Astrocyte (in vitro differentiated cells and primary cell): ENCODE data around the gene PXDN. TPM values are rescaled to one million over a fixed set of nuclear protein-coding genes. Genes with fewer than 3 reads are reported as not detected.

Source experiments
- DNase-seq: peaks from one replicate; pipeline ENCODE4 v3.0.0-alpha.2; 2010; ENCODE audit warnings: low read depth
- FAIRE-seq: peaks from 2 replicates; lab custom pipeline; 2011; peaks lifted over from hg19 to GRCh38; lab: Jason Lieb, UNC
- H2AFZ ChIP-seq: 2 replicates; pipeline ENCODE4 v1.6.0; 2012; ENCODE audit warnings: low read depth, low read length, inconsistent platforms
- H3K27ac ChIP-seq: 2 replicates; pipeline ENCODE4 v1.5.1; 2011; ENCODE audit warnings: low read depth, low read length, inconsistent platforms
- H3K27me3 ChIP-seq: 2 replicates; pipeline ENCODE4 v1.6.0; 2011; ENCODE audit warnings: low read length, inconsistent platforms; ENCODE audit not compliant: insufficient read depth
- H3K36me3 ChIP-seq: 2 replicates; pipeline ENCODE4 v1.5.1; 2011; ENCODE audit warnings: low read length, inconsistent platforms; ENCODE audit not compliant: insufficient read depth
- H3K4me1 ChIP-seq: 2 replicates; pipeline ENCODE4 v1.5.1; 2011; ENCODE audit warnings: low read length, inconsistent platforms; ENCODE audit not compliant: insufficient read depth
- H3K4me2 ChIP-seq: 2 replicates; pipeline ENCODE4 v1.6.0; 2012; ENCODE audit warnings: low read length, inconsistent platforms
- H3K4me3 ChIP-seq: 2 replicates; pipeline ENCODE4 v1.5.1; 2011; ENCODE audit warnings: low read depth, mild to moderate bottlenecking, low read length, inconsistent platforms; ENCODE audit not compliant: insufficient read depth
- H3K79me2 ChIP-seq: 2 replicates; pipeline ENCODE4 v1.6.0; 2012; ENCODE audit warnings: mild to moderate bottlenecking, low read length, inconsistent platforms; ENCODE audit not compliant: insufficient read depth
- H3K9ac ChIP-seq: 2 replicates; pipeline ENCODE4 v1.6.0; 2012; ENCODE audit warnings: mild to moderate bottlenecking, low read length, inconsistent platforms
- H3K9me3 ChIP-seq: 2 replicates; pipeline ENCODE4 v1.5.1; 2012; ENCODE audit warnings: low read depth, mild to moderate bottlenecking, low read length, inconsistent platforms; ENCODE audit not compliant: insufficient read depth
- H4K20me1 ChIP-seq: 2 replicates; pipeline ENCODE4 v1.6.0; 2012; ENCODE audit warnings: low read length, inconsistent platforms; ENCODE audit not compliant: insufficient read depth
- H3K27ac Mint-ChIP-seq: one replicate; pipeline ENCODE4 v1.8.0; 2021; ENCODE audit warnings: mild to moderate bottlenecking, mixed read lengths; ENCODE audit not compliant: unreplicated experiment
- H3K27me3 Mint-ChIP-seq: one replicate; pipeline ENCODE4 v1.8.0; 2021; ENCODE audit warnings: low read depth, mixed read lengths; ENCODE audit not compliant: unreplicated experiment
- H3K36me3 Mint-ChIP-seq: one replicate; pipeline ENCODE4 v1.8.0; 2021; ENCODE audit warnings: low read depth, mixed read lengths; ENCODE audit not compliant: unreplicated experiment
- H3K4me1 Mint-ChIP-seq: one replicate; pipeline ENCODE4 v1.8.0; 2021; ENCODE audit warnings: low read depth, mixed read lengths; ENCODE audit not compliant: unreplicated experiment
- H3K4me3 Mint-ChIP-seq: one replicate; pipeline ENCODE4 v1.8.0; 2021; ENCODE audit warnings: mild to moderate bottlenecking, moderate library complexity, mixed read lengths; ENCODE audit not compliant: unreplicated experiment
- H3K9me3 Mint-ChIP-seq: one replicate; pipeline ENCODE4 v1.8.0; 2021; ENCODE audit warnings: mild to moderate bottlenecking, mixed read lengths; ENCODE audit not compliant: unreplicated experiment
- EZH2 ChIP-seq: IDR thresholded peaks from 2 replicates; pipeline ENCODE4 v1.6.1; 2012; ENCODE audit warnings: mild to moderate bottlenecking, low read length, inconsistent platforms; ENCODE audit not compliant: insufficient read depth
- total RNA-seq: library from RNA; stranded (reverse); gene quantifications from 2 replicates; pipeline ENCODE4 v1.2.1, GENCODE V29; 2021
- TF ChIP-seq, protein P1 (sequence below): IDR thresholded peaks from 2 replicates; pipeline ENCODE4 v1.5.1; 2011; ENCODE audit warnings: low read depth, mild to moderate bottlenecking, inconsistent platforms, low read length, moderate library complexity; ENCODE audit not compliant: insufficient read depth

The PXDN gene
- total RNA-seq, 1 donor from 2014 or later: 417 TPM

DNA sequence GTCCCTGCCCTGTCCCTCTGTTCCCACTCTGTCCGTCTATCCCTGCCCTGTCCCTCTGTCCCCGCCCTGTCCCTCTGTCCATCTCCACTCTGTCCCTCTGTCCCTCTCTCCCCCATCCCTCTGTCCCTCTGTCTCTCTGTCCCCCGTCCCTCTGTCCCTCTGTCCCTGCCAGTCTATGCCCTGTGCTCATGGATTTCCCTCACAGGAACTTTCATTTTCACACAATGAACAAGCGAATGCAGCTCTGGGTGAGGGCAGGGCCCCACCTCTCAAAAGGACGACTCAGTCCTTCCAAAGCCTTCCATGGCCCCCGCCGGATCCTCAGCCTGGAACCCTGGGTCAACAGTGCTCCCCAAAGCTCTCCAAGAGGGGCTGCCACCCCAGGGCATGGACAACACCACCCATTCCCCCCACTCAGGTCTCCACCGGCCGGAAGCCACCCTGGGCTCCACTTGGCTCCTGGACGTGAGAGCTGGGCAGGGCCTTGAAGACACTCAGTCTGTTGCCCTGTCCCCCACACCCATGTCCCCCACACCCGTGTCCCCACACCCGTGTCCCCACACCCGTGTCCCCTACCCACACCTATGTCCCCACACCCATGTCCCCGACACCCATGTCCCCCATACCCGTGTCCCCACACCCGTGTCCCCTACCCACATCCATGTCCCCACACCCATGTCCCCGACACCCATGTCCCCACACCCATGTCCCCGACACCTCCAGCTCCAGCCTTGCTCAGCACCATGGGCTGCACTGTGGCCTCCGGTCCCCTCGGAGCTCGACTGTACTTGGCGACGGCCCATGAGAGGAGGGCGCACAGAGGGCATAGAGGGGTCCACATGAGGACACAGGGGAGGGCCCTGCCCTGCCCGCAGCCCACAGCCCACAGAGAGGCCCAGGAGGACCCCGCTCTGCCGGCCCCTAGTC, 156.0 kb downstream of the PXDN start:
- peaks cover 21% of the 10 kb centered on the region for H3K4me1 Mint-ChIP-seq

DNA sequence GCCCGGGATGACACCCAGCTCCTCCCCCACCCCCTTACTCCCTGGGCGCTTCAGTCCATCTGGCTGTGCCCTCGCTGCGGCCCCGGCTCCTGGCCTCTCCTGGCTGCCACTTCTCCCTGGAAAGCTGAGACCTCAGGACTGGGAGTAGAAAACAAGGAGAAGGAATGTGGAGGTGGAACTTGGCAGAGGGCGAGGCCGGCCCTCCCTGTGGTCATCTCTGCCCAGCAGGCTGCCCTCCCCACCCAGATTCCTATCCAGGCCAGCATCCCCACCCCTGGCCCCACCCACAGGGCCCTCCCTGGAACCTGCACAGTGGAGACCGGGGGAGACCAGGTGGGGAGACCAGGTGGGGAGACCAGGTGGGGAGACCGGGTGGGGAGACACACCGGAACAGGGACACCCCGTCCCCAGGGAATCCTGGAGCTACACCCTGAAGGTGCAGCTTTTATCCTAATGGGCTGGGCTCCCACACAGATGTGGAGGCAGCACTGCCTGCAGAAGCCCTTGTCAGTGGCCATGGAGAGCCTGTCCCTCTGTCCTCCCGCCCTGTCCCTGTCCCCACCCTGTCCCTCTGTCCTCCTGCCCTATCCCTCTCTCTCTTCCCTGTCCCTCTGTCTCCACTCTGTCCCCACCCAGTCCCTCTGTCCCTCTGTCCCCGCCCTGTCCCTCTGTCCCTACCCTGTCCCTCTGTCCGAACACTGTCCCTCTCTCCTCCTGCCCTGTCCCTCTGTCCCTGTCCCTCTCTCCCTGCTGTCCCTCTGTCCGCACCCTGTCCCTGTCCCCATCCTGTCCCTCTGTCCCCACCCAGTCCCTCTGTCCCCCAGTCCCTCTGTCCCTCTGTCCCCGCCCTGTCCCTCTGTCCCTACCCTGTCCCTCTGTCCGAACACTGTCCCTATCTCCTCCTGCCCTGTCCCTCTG, 157.1 kb downstream of the PXDN start:
- H3K27me3 Mint-ChIP-seq: peaks cover 19% of the 10 kb centered on the region
- H3K27ac Mint-ChIP-seq: no peak overlapping the region
- H3K9me3 Mint-ChIP-seq: peaks cover 2% of the 10 kb centered on the region
- H3K9ac ChIP-seq: no peak overlapping the region
- H3K9me3 ChIP-seq: no peaks in the 10 kb centered on the region
- FAIRE-seq: no peak
- H3K4me1 ChIP-seq: peaks cover 37% of the 10 kb centered on the region
- TF ChIP-seq EZH2: no peak
- TF ChIP-seq, protein P1, sequence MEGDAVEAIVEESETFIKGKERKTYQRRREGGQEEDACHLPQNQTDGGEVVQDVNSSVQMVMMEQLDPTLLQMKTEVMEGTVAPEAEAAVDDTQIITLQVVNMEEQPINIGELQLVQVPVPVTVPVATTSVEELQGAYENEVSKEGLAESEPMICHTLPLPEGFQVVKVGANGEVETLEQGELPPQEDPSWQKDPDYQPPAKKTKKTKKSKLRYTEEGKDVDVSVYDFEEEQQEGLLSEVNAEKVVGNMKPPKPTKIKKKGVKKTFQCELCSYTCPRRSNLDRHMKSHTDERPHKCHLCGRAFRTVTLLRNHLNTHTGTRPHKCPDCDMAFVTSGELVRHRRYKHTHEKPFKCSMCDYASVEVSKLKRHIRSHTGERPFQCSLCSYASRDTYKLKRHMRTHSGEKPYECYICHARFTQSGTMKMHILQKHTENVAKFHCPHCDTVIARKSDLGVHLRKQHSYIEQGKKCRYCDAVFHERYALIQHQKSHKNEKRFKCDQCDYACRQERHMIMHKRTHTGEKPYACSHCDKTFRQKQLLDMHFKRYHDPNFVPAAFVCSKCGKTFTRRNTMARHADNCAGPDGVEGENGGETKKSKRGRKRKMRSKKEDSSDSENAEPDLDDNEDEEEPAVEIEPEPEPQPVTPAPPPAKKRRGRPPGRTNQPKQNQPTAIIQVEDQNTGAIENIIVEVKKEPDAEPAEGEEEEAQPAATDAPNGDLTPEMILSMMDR: no peak
- no peak overlapping the region for H2AFZ ChIP-seq
- H3K79me2 ChIP-seq: no peaks in the 10 kb centered on the region
- H3K4me1 Mint-ChIP-seq: peaks cover 22% of the 10 kb centered on the region
- H3K27me3 ChIP-seq: no peaks in the 10 kb centered on the region
- peak; percentile 48 for DNase-seq
- H3K27ac ChIP-seq: no peak overlapping the region
- no peak overlapping the region for H3K4me2 ChIP-seq
- no peaks in the 10 kb centered on the region for H4K20me1 ChIP-seq
- peaks cover 4% of the 10 kb centered on the region for H3K36me3 Mint-ChIP-seq
- H3K36me3 ChIP-seq: no peaks in the 10 kb centered on the region
- H3K4me3 Mint-ChIP-seq: no peak overlapping the region
- no peak overlapping the region for H3K4me3 ChIP-seq

More for the DNA sequence above, 156.0 kb downstream of the PXDN start:
- Mint-ChIP-seq H3K27ac (no peak overlapping the region), H3K27me3 (peaks cover 11% of the 10 kb centered on the region), H3K36me3 (peaks cover under 1% of the 10 kb centered on the region), H3K9me3 (no peaks in the 10 kb centered on the region), H3K4me3 (no peak overlapping the region)
- H3K4me1 ChIP-seq: peaks cover 46% of the 10 kb centered on the region
- H3K4me3 ChIP-seq: no peak overlapping the region
- no peaks in the 10 kb centered on the region for H3K9me3 ChIP-seq
- H3K79me2 ChIP-seq: no peaks in the 10 kb centered on the region
- H3K27ac ChIP-seq: peak overlapping the region; percentile 53
- peak overlapping the region; percentile 45 for H3K9ac ChIP-seq
- DNase-seq (no peak), FAIRE-seq (no peak)
- no peak for TF ChIP-seq EZH2
- TF ChIP-seq, protein P1: no peak
- no peaks in the 10 kb centered on the region for H3K36me3 ChIP-seq
- no peak overlapping the region for H2AFZ ChIP-seq
- H4K20me1 ChIP-seq: no peaks in the 10 kb centered on the region
- no peaks in the 10 kb centered on the region for H3K27me3 ChIP-seq
- peak overlapping the region; percentile 62 for H3K4me2 ChIP-seq
